K562 (cell line): ENCODE measurements around the gene LDB1. TPM values are rescaled to one million over a fixed set of nuclear protein-coding genes. Genes with fewer than 3 reads are reported as not detected.

Source experiments
- BACH1 ChIP-seq: fragments of 200-800 bp; sonication (Bioruptor generic); IDR thresholded peaks from 2 replicates; pipeline ENCODE4 v1.6.1; 2016; ENCODE audit warnings: missing genetic modification characterization, missing compliant biosample characterization
- CBFA2T3 ChIP-seq: fragments of 450-650 bp; IDR thresholded peaks from 2 replicates; pipeline ENCODE4 v1.6.1; 2017
- CCNT2 ChIP-seq: IDR thresholded peaks from 2 replicates; pipeline ENCODE4 v1.6.1; 2011; ENCODE audit warnings: borderline replicate concordance, low read depth, mild to moderate bottlenecking, moderate library complexity, mixed read lengths, low read length; ENCODE audit not compliant: insufficient read length; ENCODE audit errors: extremely low read depth
- EP300 ChIP-seq: IDR thresholded peaks from 2 replicates; pipeline ENCODE4 v1.6.1; 2012; ENCODE audit warnings: low read length, improper control_type of control experiment
- EP400 ChIP-seq: fragments of 450-650 bp; IDR thresholded peaks from 2 replicates; pipeline ENCODE4 v1.6.1; 2017; ENCODE audit warnings: antibody characterized with exemption, mild to moderate bottlenecking, moderate library complexity
- GATA2 ChIP-seq: sonication (generic); formaldehyde crosslinking; IDR thresholded peaks from 2 replicates; pipeline ENCODE4 v1.4.0; 2020; ENCODE audit warnings: mild to moderate bottlenecking, missing genetic modification reagents
- HEY1 ChIP-seq: fragments of 250-450 bp; sonication (Bioruptor Pico); IDR thresholded peaks from 2 replicates; pipeline ENCODE4 v1.5.0; 2020; ENCODE audit warnings: mild to moderate bottlenecking, moderate library complexity, borderline replicate concordance
- HINFP ChIP-seq: fragments of 450-650 bp; conservative IDR thresholded peaks from 2 replicates; pipeline ENCODE4 v1.6.1; 2016; ENCODE audit warnings: missing genetic modification characterization, low read depth, mild to moderate bottlenecking, control low read depth, missing compliant biosample characterization
- HOXB6 ChIP-seq: fragments of 250-450 bp; sonication (Bioruptor Pico); IDR thresholded peaks from 2 replicates; pipeline ENCODE4 v1.5.1; 2022; ENCODE audit warnings: mild to moderate bottlenecking, borderline replicate concordance
- LARP7 ChIP-seq: fragments of 450-650 bp; IDR thresholded peaks from 2 replicates; pipeline ENCODE4 v1.6.1; 2016
- MAFG ChIP-seq: fragments of 450-650 bp; conservative IDR thresholded peaks from 2 replicates; pipeline ENCODE4 v1.6.1; 2016; ENCODE audit warnings: missing genetic modification characterization, missing compliant biosample characterization
- MTA1 ChIP-seq: fragments of 450-650 bp; IDR thresholded peaks from 2 replicates; pipeline ENCODE4 v1.6.1; 2017; ENCODE audit warnings: borderline replicate concordance
- NCOR1 ChIP-seq: fragments of 450-650 bp; IDR thresholded peaks from 2 replicates; pipeline ENCODE4 v1.6.1; 2016; ENCODE audit warnings: mild to moderate bottlenecking, moderate library complexity
- NFE2L1 ChIP-seq: fragments of 450-650 bp; IDR thresholded peaks from 2 replicates; pipeline ENCODE4 v1.6.1; 2016; ENCODE audit warnings: missing genetic modification characterization, low read depth, mild to moderate bottlenecking, missing compliant biosample characterization, moderate library complexity, borderline replicate concordance
- NR2F6 ChIP-seq: fragments of 450-650 bp; formaldehyde crosslinking; IDR thresholded peaks from 2 replicates; pipeline ENCODE4 v1.4.0; 2020; ENCODE audit warnings: mild to moderate bottlenecking
- SAFB ChIP-seq: fragments of 200-400 bp; formaldehyde crosslinking; IDR thresholded peaks from 2 replicates; pipeline ENCODE4 v1.6.1; 2017; ENCODE audit warnings: low read depth, low read length, borderline replicate concordance
- SMAD4 ChIP-seq: fragments of 250-450 bp; sonication (Bioruptor Pico); conservative IDR thresholded peaks from 2 replicates; pipeline ENCODE4 v1.8.0; 2021; ENCODE audit warnings: inconsistent platforms, mild to moderate bottlenecking, moderate library complexity
- TAF7 ChIP-seq: fragments of 450-650 bp; IDR thresholded peaks from 2 replicates; pipeline ENCODE4 v1.6.1; 2016; ENCODE audit warnings: missing genetic modification characterization, missing compliant biosample characterization
- TGIF2 ChIP-seq: sonication (generic); formaldehyde crosslinking; IDR thresholded peaks from 2 replicates; pipeline ENCODE4 v1.8.1; 2022; ENCODE audit warnings: mild to moderate bottlenecking, missing genetic modification reagents, moderate library complexity
- ZBTB7A ChIP-seq: IDR thresholded peaks from 2 replicates; pipeline ENCODE4 v1.6.1; 2011; ENCODE audit warnings: low read depth, mild to moderate bottlenecking, low read length, moderate library complexity, borderline replicate concordance; ENCODE audit not compliant: control insufficient read depth
- ZKSCAN1 ChIP-seq: fragments of 150-350 bp; IDR thresholded peaks from 2 replicates; pipeline ENCODE4 v1.6.1; 2016; ENCODE audit warnings: low read depth, low read length
- ZNF121 ChIP-seq: sonication (generic); formaldehyde crosslinking; conservative IDR thresholded peaks from 2 replicates; pipeline ENCODE4 v1.8.0; 2022; ENCODE audit warnings: missing genetic modification reagents
- ZNF133 ChIP-seq: fragments of 250-450 bp; sonication (Bioruptor Pico); IDR thresholded peaks from 2 replicates; pipeline ENCODE4 v1.4.0; 2020; ENCODE audit warnings: mild to moderate bottlenecking
- ZNF354B ChIP-seq: fragments of 250-450 bp; sonication (Bioruptor Pico); IDR thresholded peaks from 2 replicates; pipeline ENCODE4 v1.4.0; 2020
- ZNF395 ChIP-seq: fragments of 200-800 bp; sonication (Bioruptor generic); IDR thresholded peaks from 2 replicates; pipeline ENCODE4 v1.6.1; 2017; ENCODE audit warnings: missing genetic modification characterization, missing compliant biosample characterization
- ZNF41 ChIP-seq: fragments of 250-450 bp; sonication (Bioruptor Pico); conservative IDR thresholded peaks from 2 replicates; pipeline ENCODE4 v1.4.0; 2020; ENCODE audit warnings: mild to moderate bottlenecking
- ZNF507 ChIP-seq: conservative IDR thresholded peaks from 2 replicates; pipeline ENCODE4 v1.6.1; 2017; ENCODE audit warnings: missing genetic modification characterization, missing compliant biosample characterization
- ZNF589 ChIP-seq: fragments of 200-800 bp; sonication (Bioruptor generic); IDR thresholded peaks from 2 replicates; pipeline ENCODE4 v1.6.1; 2016; ENCODE audit warnings: low read depth, missing genetic modification characterization, missing compliant biosample characterization
- ZNF766 ChIP-seq: fragments of 200-800 bp; sonication (Bioruptor generic); conservative IDR thresholded peaks from 2 replicates; pipeline ENCODE4 v1.6.1; 2016; ENCODE audit warnings: missing genetic modification characterization, missing compliant biosample characterization
- ZZZ3 ChIP-seq: fragments of 450-650 bp; IDR thresholded peaks from 2 replicates; pipeline ENCODE4 v1.6.1; 2016; ENCODE audit warnings: antibody characterized with exemption, mild to moderate bottlenecking, moderate library complexity
- polyA plus RNA-seq, 8 experiments: library from polyadenylated mRNA; depleted of rRNA in 4 of 8; stranded (reverse) in 5 of 8; unstranded in 3 of 8; fragments of >200 nt; fragmentation: Nextera tagmentation in 2 of 8; fragmentation: Illumina TruSeq in 1 of 8; extraction: Ambion mirVana in 2 of 8; extraction: Trizol in 1 of 8; gene quantifications; 2 replicates each; pipeline versions ENCODE4 v1.2.1 to v1.2.3, GENCODE V29; 2011 to 2014; ENCODE audit warnings: inconsistent platforms in 1 of 8, missing spikeins in 1 of 8
- total RNA-seq, 7 experiments: library from RNA; depleted of rRNA in 6 of 7; stranded (reverse); fragments of >200 nt in 6 of 7; fragmentation: Illumina TruSeq in 2 of 7; extraction: Trizol in 2 of 7; gene quantifications; 2 replicates each; pipeline versions ENCODE4 v1.2.1 to v1.2.3, GENCODE V29; 2011 to 2021; ENCODE audit warnings: low replicate concordance in 1 of 7

The LDB1 gene
- total and polyA plus RNA-seq, 9 of the 15 experiments (the other 6 are each of a cell fraction or from before 2014, with no cell fraction given): 1.9 to 137 (median 105) TPM

GRCh38 chr10:102133373-102134195, 13.4 kb upstream of the LDB1 start (continued):
- no peak; the same call in 1 of the 2 replicates for TF ChIP-seq ZNF395 (CRISPR knock-in tag)
- no peak for TF ChIP-seq MTA1
- no peak for TF ChIP-seq HINFP
- no peak for TF ChIP-seq HEY1
- no peak for TF ChIP-seq ZNF766
- TF ChIP-seq NFE2L1 (tag): no peak
- no peak for TF ChIP-seq CBFA2T3
- TF ChIP-seq SAFB: no peak
- TF ChIP-seq CCNT2: no peak
- no peak for TF ChIP-seq LARP7
- no peak for TF ChIP-seq EP300
- no peak for TF ChIP-seq HOXB6 (CRISPR knock-in tag)
- TF ChIP-seq GATA2 (CRISPR knock-in tag): no peak
- no peak for TF ChIP-seq ZNF507 (tag)
- TF ChIP-seq ZNF41 (CRISPR knock-in tag): no peak
- no peak for TF ChIP-seq ZNF354B (CRISPR knock-in tag)
- no peak for TF ChIP-seq SMAD4 (CRISPR knock-in tag)
- peak; percentile 57; the same call in 1 of the 2 replicates for TF ChIP-seq ZBTB7A
- no peak for TF ChIP-seq BACH1 (tag)
- no peak for TF ChIP-seq NCOR1
- no peak for TF ChIP-seq ZKSCAN1
- TF ChIP-seq EP400: peak; percentile 95
- TF ChIP-seq TAF7 (tag): no peak
- no peak for TF ChIP-seq ZZZ3
- TF ChIP-seq NR2F6 (CRISPR knock-in tag): no peak
- no peak for TF ChIP-seq MAFG (tag)
- TF ChIP-seq ZNF121: no peak
- peak; percentile 63; the same call in 1 of the 2 replicates for TF ChIP-seq TGIF2 (CRISPR knock-in tag)
- no peak for TF ChIP-seq ZNF133 (CRISPR knock-in tag)
- TF ChIP-seq ZNF589: no peak
